ENCODE data around the gene OVOL2. TPM values are rescaled to one million over a fixed set of nuclear protein-coding genes. Genes with fewer than 3 reads are reported as not detected.
A peak's percentile ranks its signal among the peaks of the same experiment; 100 is the strongest.
"Not testable (repeated sequence)": the region's sequence is repeated elsewhere in the genome, so short reads cannot be mapped to it uniquely, and the experiment has no call there.

OVOL2 gene
- total and polyA plus RNA-seq, 3 donors from 2014 or later = 4.8 to 22.7 (median 7.2) TPM

DNA sequence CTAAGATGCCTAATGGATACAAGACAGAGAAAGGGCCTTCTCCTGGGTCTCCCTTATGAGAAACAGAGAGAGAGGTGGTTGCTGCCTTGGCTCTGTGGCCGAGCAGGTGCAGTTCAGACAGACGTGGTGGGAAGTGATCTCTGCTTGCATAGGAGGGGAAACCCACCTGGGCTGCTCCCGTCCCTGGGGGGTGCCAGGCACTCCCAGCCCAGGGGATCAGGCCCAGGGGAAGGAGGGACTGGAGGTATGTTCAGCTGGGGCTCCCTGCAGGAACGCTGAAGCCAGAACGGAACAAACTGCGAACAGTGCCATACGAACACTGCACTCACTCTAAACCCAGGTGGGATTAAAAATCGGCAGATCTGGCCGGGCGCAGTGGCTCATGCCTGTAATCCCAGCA lies 35.7 kb upstream of the OVOL2 start:
- H3K27me3 ChIP-seq = no peaks in the 10 kb centered on the region
- intact Hi-C loops (cut with DNase I; ENCODE audit: low total_unique reads) = no loop called here
- H3K4me3 ChIP-seq = no peak overlapping the region
- no peak for DNase-seq
- H3K27ac ChIP-seq = no peak overlapping the region
- H3K4me1 ChIP-seq = no peaks in the 10 kb centered on the region
- H3K36me3 ChIP-seq (ENCODE audit: low read depth, missing control alignments) = no peaks in the 10 kb centered on the region
- TF ChIP-seq, protein P1, sequence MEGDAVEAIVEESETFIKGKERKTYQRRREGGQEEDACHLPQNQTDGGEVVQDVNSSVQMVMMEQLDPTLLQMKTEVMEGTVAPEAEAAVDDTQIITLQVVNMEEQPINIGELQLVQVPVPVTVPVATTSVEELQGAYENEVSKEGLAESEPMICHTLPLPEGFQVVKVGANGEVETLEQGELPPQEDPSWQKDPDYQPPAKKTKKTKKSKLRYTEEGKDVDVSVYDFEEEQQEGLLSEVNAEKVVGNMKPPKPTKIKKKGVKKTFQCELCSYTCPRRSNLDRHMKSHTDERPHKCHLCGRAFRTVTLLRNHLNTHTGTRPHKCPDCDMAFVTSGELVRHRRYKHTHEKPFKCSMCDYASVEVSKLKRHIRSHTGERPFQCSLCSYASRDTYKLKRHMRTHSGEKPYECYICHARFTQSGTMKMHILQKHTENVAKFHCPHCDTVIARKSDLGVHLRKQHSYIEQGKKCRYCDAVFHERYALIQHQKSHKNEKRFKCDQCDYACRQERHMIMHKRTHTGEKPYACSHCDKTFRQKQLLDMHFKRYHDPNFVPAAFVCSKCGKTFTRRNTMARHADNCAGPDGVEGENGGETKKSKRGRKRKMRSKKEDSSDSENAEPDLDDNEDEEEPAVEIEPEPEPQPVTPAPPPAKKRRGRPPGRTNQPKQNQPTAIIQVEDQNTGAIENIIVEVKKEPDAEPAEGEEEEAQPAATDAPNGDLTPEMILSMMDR (IDR thresholded peaks at IDR 0.05) = no peak
- TF ChIP-seq POLR2A (IDR thresholded peaks at IDR 0.05) = no peak
- whole genome bisulfite sequencing, 2 donors = 72 to 73% methylated on average over 10 of the region's 10 CpGs
- H3K9me3 ChIP-seq = no peaks in the 10 kb centered on the region

DNA sequence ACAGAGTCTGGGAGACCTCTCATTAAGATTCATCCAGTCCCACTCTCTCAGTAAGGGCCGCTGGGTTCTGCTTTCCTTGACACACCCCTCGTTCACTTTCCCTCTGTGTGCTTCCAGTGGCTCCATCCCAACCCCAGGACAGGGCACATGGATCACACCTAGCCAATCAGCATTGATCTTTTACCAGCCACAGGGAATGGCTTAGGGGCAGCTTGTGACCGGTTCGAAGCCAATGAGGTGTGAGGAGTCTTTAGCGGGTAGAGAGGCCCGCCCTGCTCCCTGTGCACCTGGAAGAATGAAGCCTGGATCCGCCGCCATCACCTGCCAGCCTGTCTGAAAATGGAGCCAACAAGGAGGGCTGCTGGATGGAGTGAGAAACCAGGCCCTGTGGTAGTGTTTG lies 35.2 kb upstream of the OVOL2 start:
- no peaks in the 10 kb centered on the region for H3K9me3 ChIP-seq
- intact Hi-C loops (cut with DNase I; ENCODE audit: low total_unique reads) = no loop called here
- TF ChIP-seq POLR2A (IDR thresholded peaks at IDR 0.05) = no peak
- TF ChIP-seq, protein P1 (IDR thresholded peaks at IDR 0.05) = no peak
- H3K4me3 ChIP-seq = no peak overlapping the region
- H3K4me1 ChIP-seq = no peaks in the 10 kb centered on the region
- H3K27me3 ChIP-seq = no peaks in the 10 kb centered on the region
- DNase-seq = peak; percentile 18
- H3K36me3 ChIP-seq (ENCODE audit: low read depth, missing control alignments) = no peaks in the 10 kb centered on the region
- H3K27ac ChIP-seq = no peak overlapping the region
- WGBS, 2 donors = 40 to 72% methylated on average over 4 to 8 of the region's 8 CpGs

DNA sequence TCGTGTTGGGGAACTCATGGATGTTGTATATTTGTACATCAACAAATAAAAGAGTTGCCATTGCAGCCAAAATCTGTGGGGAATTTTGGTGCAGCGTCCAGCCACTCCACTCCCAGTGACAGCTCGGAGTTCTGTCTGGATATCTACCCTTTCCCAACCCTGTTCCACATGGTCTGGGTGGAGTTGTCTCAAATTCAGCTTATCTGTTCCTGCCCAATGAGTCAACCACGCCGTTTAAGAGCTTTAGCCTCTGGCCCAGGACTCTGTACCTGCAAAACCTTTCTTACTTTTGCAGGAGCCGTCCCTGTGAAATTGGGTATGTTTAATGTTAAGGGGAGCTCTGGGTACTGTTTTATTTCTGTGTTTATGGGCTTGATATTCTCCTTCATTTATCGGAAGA lies 33.9 kb upstream of the OVOL2 start:
- Histone ChIP-seq H3K27me3 (no peaks in the 10 kb centered on the region), H3K36me3 (ENCODE audit: low read depth, missing control alignments) (no peaks in the 10 kb centered on the region), H3K4me1 (no peaks in the 10 kb centered on the region), H3K27ac (no peak overlapping the region), H3K4me3 (no peak overlapping the region), H3K9me3 (no peaks in the 10 kb centered on the region)
- TF ChIP-seq, protein P1 (IDR thresholded peaks at IDR 0.05) = no peak
- TF ChIP-seq POLR2A (IDR thresholded peaks at IDR 0.05) = no peak
- intact Hi-C loops (cut with DNase I; ENCODE audit: low total_unique reads) = no loop called here
- DNase-seq = no peak
- WGBS, 2 donors = 59 to 63% methylated on average over 7 of the region's 7 CpGs

DNA sequence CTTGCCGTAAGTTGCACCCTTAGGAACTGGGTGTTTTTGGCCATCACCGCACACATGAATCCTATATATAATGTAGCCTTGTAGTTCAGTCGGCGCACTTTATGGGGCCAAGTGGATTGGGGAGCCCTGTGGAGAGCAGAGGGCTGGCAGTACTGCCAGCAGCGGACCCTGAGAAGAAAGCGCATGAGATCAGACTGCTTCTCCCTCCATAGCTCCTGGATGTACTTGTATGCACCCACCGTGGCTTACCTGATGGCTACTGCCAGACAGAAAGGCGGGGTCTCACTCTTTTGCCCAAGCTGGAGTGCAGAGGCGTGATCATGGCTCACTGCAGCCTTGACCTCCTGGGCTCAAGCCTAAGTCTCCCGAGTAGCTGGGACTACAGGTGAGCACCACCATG lies 32.8 kb upstream of the OVOL2 start:
- no peak overlapping the region for H3K4me3 ChIP-seq
- DNase-seq = no peak
- WGBS, 2 donors = 89% methylated on average over 8 to 10 of the region's 10 CpGs

DNA sequence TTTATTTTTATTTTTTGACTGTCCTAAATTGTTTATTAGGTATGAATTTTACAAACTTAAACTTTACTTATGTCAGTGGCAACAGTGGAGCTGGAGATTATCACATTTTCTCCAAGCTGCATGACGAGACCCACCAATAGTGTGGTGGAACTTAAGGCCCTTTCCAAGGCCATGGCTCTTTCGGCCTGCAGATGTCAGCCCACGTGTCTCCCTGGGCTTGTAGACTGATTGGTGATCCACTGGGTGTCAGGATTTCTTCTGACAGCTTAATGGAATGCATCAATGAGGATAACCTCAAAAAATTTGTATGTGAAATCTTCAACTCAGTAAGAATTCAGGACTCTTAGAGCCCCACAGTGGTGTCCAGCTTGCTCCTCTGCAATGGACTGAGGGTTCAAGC lies 32.3 kb upstream of the OVOL2 start:
- Histone ChIP-seq H3K4me1 (no peaks in the 10 kb centered on the region), H3K27ac (no peak overlapping the region), H3K4me3 (no peak overlapping the region), H3K27me3 (no peaks in the 10 kb centered on the region), H3K9me3 (no peaks in the 10 kb centered on the region), H3K36me3 (ENCODE audit: low read depth, missing control alignments) (no peaks in the 10 kb centered on the region)
- TF ChIP-seq, protein P1 (IDR thresholded peaks at IDR 0.05) = no peak
- TF ChIP-seq POLR2A (IDR thresholded peaks at IDR 0.05) = no peak
- intact Hi-C loops (cut with DNase I; ENCODE audit: low total_unique reads) = no loop called here
- DNase-seq = no peak
- 34 to 38% methylated on average over 3 of the region's 3 CpGs for WGBS, 2 donors

More for the DNA sequence above, 32.8 kb upstream of the OVOL2 start:
- no peaks in the 10 kb centered on the region for H3K4me1 ChIP-seq
- H3K9me3 ChIP-seq = no peaks in the 10 kb centered on the region
- no peaks in the 10 kb centered on the region for H3K36me3 ChIP-seq (ENCODE audit: low read depth, missing control alignments)
- H3K27ac ChIP-seq = no peak overlapping the region
- TF ChIP-seq, protein P1 (IDR thresholded peaks at IDR 0.05) = no peak
- TF ChIP-seq POLR2A (IDR thresholded peaks at IDR 0.05) = no peak
- no peaks in the 10 kb centered on the region for H3K27me3 ChIP-seq
- intact Hi-C loops (cut with DNase I; ENCODE audit: low total_unique reads) = no loop called here

DNA sequence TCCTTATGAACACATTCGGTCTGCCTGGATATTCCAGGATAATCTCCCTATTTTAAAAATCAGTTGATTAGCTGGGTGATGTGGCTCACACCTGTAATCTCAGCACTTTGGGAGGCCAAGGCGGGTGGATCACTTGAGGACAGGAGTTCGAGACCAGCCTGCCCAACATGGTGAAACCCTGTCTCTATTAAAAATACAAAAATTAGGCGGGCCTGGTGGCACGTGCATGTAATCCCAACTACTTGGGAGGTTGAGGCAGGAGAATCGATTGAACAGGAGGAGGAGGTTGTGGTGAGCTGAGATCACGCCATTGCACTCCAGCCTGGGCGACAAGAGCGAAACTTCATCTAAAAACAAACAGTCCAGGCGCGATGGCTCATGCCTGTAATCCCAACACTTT lies 31.1 kb upstream of the OVOL2 start:
- WGBS, 2 donors = 89 to 94% methylated on average over 11 of the region's 11 CpGs
- H3K4me1 ChIP-seq; H3K4me3 ChIP-seq; H3K27ac ChIP-seq; H3K9me3 ChIP-seq; H3K36me3 ChIP-seq (ENCODE audit: low read depth, missing control alignments); H3K27me3 ChIP-seq; intact Hi-C loops (cut with DNase I; ENCODE audit: low total_unique reads); DNase-seq: not testable (repeated sequence)

DNA sequence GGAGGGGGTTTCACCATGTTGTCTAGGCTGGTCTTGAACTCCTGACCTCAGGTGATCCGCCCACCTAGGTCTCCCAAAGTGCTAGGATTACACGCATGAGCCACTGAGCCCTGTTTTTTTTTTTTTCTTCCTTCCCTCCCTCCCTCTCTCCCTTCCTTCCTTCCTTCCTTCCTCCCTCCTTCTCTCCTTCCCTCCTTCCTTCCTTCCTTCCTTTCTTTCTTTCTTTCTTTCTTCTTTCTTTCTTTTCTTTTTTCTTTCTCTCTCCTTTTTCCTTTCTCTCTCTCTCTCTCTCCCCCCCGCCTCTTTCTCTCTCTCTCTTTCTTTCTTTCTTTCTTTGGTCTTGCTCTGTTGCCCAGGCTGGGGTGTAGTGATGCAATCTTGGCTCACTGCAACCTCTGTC lies 30.6 kb upstream of the OVOL2 start:
- H3K27me3 ChIP-seq; intact Hi-C loops (cut with DNase I; ENCODE audit: low total_unique reads); H3K4me1 ChIP-seq; H3K36me3 ChIP-seq (ENCODE audit: low read depth, missing control alignments); H3K4me3 ChIP-seq; H3K27ac ChIP-seq; H3K9me3 ChIP-seq; DNase-seq: not testable (repeated sequence)
- WGBS, 2 donors = 80 to 87% methylated on average over 3 of the region's 3 CpGs
